Erythroblast (primary cell): ENCODE data around the gene S100A5.

ENCODE experiments used
- GATA1 ChIP-seq: IDR thresholded peaks from 2 replicates; pipeline ENCODE4 v1.6.1; 2011; ENCODE audit warnings: low read depth, mild to moderate bottlenecking, control low read depth, low read length, moderate library complexity
- POLR2A ChIP-seq: IDR thresholded peaks from 2 replicates; pipeline ENCODE4 v1.6.1; 2011; ENCODE audit warnings: mild to moderate bottlenecking, low read length

DNA sequence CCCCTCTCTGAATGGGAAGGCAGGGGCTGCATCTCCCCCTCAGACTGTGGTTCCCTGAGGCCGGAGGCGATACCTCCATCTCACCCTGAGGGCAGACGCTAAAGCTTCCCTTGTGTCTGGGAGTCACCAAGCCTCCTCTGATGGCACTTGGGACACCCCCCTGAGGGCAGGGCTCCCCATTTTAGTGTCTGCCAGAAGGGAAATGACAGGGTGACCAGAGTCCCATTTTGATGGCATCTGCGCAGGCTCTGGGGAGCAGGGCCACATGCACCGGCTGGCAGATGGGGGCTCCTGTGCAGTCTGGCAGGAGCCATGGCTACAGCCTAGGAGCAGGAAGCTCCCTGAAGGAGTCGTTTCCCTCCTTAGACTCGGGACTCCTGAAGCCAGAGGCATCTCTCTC lies 23.3 kb upstream of the S100A5 start:
- no peak for TF ChIP-seq POLR2A
- TF ChIP-seq GATA1: no peak
